ENCODE measurements around the gene NPW.

GRCh38 chr16:2058420-2058819 lies 38.8 kb downstream of the NPW start:
- no peak for TF ChIP-seq POLR2A (IDR thresholded peaks at IDR 0.05; ENCODE audit: low read depth, low read length)
- no peak for TF ChIP-seq TAF1 (IDR thresholded peaks at IDR 0.05; ENCODE audit: borderline replicate concordance, low read depth, low read length)
- no peak for TF ChIP-seq POLR2AphosphoS5 (IDR thresholded peaks at IDR 0.05; ENCODE audit: low read depth, low read length)
